NK-92 (cell line): ENCODE results near the gene GTF3C1.
"Not testable (repeated sequence)": the region's sequence is repeated elsewhere in the genome, so short reads cannot be mapped to it uniquely, and the experiment has no call there.

Experiments
- DNase-seq: peaks from one replicate; lab custom pipeline; 2025; ENCODE audit not compliant: unreplicated experiment; lab: John Stamatoyannopoulos, UW

GTF3C1 gene

GRCh38 chr16:27549746-27550581 is at the start of gene GTF3C1, which contains the start of gene KATNIP:
Gene GTF3C1, minus strand, starts transcription at chr16:27549913. Its CDS starts 23 bp downstream, at chr16:27549890.
Gene KATNIP, plus strand, starts transcription at chr16:27550144. Its CDS starts 27 bp downstream, at chr16:27550171.
- peak; percentile 99 for DNase-seq

- DNase-seq: no peak
Measured at GRCh38 chr16:27598931-27599565, 49.3 kb upstream of the GTF3C1 start.

- no peak for DNase-seq
Measured at GRCh38 chr16:27598220-27598619, 48.5 kb upstream of the GTF3C1 start.

- DNase-seq: no peak
Measured at GRCh38 chr16:27597361-27597760, 47.6 kb upstream of the GTF3C1 start.

GRCh38 chr16:27596411-27596810 is 46.7 kb upstream of the GTF3C1 start:
- no peak for DNase-seq

- no peak for DNase-seq
Measured at GRCh38 chr16:27595993-27596392, 46.3 kb upstream of the GTF3C1 start.

GRCh38 chr16:27595475-27595874 is 45.8 kb upstream of the GTF3C1 start:
- no peak for DNase-seq

GRCh38 chr16:27591837-27592236 is 42.1 kb upstream of the GTF3C1 start:
- DNase-seq: no peak

- DNase-seq: no peak
Measured at GRCh38 chr16:27588057-27588456, 38.3 kb upstream of the GTF3C1 start.

GRCh38 chr16:27586711-27587110 is 37.0 kb upstream of the GTF3C1 start:
- no peak for DNase-seq

- DNase-seq: no peak
Measured at GRCh38 chr16:27585200-27585599, 35.5 kb upstream of the GTF3C1 start.

- no peak for DNase-seq
Measured at GRCh38 chr16:27583634-27584033, 33.9 kb upstream of the GTF3C1 start.

- no peak for DNase-seq
Measured at GRCh38 chr16:27582883-27583282, 33.2 kb upstream of the GTF3C1 start.

- DNase-seq: no peak
Measured at GRCh38 chr16:27579087-27579980, 29.6 kb upstream of the GTF3C1 start.

GRCh38 chr16:27576729-27577128 is 27.0 kb upstream of the GTF3C1 start:
- DNase-seq: no peak

- no peak for DNase-seq
Measured at GRCh38 chr16:27572711-27573110, 23.0 kb upstream of the GTF3C1 start.

- DNase-seq: no peak
Measured at GRCh38 chr16:27571433-27572326, 22.0 kb upstream of the GTF3C1 start.

GRCh38 chr16:27570986-27571385 is 21.3 kb upstream of the GTF3C1 start:
- not testable (repeated sequence) for DNase-seq

GRCh38 chr16:27568077-27568476 is 18.4 kb upstream of the GTF3C1 start:
- no peak for DNase-seq

- no peak for DNase-seq
Measured at GRCh38 chr16:27566417-27566816, 16.7 kb upstream of the GTF3C1 start.
